Brain microvascular endothelial cell (primary cell): ENCODE results near the gene FSD2.
"Not testable (repeated sequence)": the region's sequence is repeated elsewhere in the genome, so short reads cannot be mapped to it uniquely, and the experiment has no call there.

Source experiments
- DNase-seq: peaks from one replicate; pipeline ENCODE4 v3.0.0-alpha.2; 2020
- H3K27ac ChIP-seq: fragments of 250-450 bp; sonication (Bioruptor Pico); 2 replicates; pipeline ENCODE4 v1.5.1; 2020; ENCODE audit warnings: mild to moderate bottlenecking, moderate library complexity
- H3K27me3 ChIP-seq: fragments of 250-450 bp; sonication (Bioruptor Pico); replicated peaks from 2 replicates; pipeline ENCODE4 v1.5.1; 2020; ENCODE audit warnings: mild to moderate bottlenecking
- H3K36me3 ChIP-seq: fragments of 250-450 bp; sonication (Bioruptor Pico); replicated peaks from 2 replicates; pipeline ENCODE4 v1.5.1; 2020; ENCODE audit warnings: mild to moderate bottlenecking
- H3K4me3 ChIP-seq: 2 replicates; pipeline ENCODE4 v1.5.1; 2011; ENCODE audit warnings: low read depth, mild to moderate bottlenecking, control low read depth, low read length, moderate library complexity
- CTCF ChIP-seq: IDR thresholded peaks from 2 replicates; pipeline ENCODE4 v1.5.1; 2011; ENCODE audit warnings: low read depth, mild to moderate bottlenecking, moderate library complexity, low read length, control low read depth, inconsistent platforms; ENCODE audit errors: missing control alignments
- in situ Hi-C: cut with HindIII; loops from 2 replicates; pipeline ENCODE4 v1.10.0; 2017; ENCODE audit warnings: low sequenced_read_pairs, low pct_ligation_motif_present

The FSD2 gene

GRCh38 chr15:82828075-82828474 is 22.2 kb upstream of the FSD2 start:
- TF ChIP-seq CTCF = no peak
- no peak overlapping the region for H3K4me3 ChIP-seq
- DNase-seq = no peak
- in situ Hi-C loops = no loop called here
- H3K27me3 ChIP-seq = no peaks in the 10 kb centered on the region
- peaks cover 66% of the 10 kb centered on the region for H3K36me3 ChIP-seq
- no peak overlapping the region for H3K27ac ChIP-seq

GRCh38 chr15:82823049-82823448 is 17.2 kb upstream of the FSD2 start:
- no peak overlapping the region for H3K4me3 ChIP-seq
- peaks cover 54% of the 10 kb centered on the region for H3K36me3 ChIP-seq
- DNase-seq = no peak
- in situ Hi-C loops = no loop called here
- H3K27me3 ChIP-seq = no peaks in the 10 kb centered on the region
- TF ChIP-seq CTCF = no peak
- H3K27ac ChIP-seq = no peak overlapping the region

- in situ Hi-C loops, H3K4me3 ChIP-seq, DNase-seq, H3K27me3 ChIP-seq: not testable (repeated sequence)
- peak overlapping the region; percentile 7 for H3K27ac ChIP-seq
- H3K36me3 ChIP-seq = peaks cover 45% of the 10 kb centered on the region
Observed at GRCh38 chr15:82821851-82822250, 16.0 kb upstream of the FSD2 start.

GRCh38 chr15:82821396-82821795 is 15.5 kb upstream of the FSD2 start:
- Histone ChIP-seq H3K36me3 (peaks cover 44% of the 10 kb centered on the region), H3K27ac (peak overlapping the region; percentile 7)
- H3K4me3 ChIP-seq, in situ Hi-C loops, H3K27me3 ChIP-seq: not testable (repeated sequence)
- peak; percentile 33 for DNase-seq

- no peak for TF ChIP-seq CTCF
- in situ Hi-C loops = no loop called here
- Histone ChIP-seq H3K36me3 (peaks cover 39% of the 10 kb centered on the region), H3K27me3 (no peaks in the 10 kb centered on the region), H3K4me3 (no peak overlapping the region), H3K27ac (no peak overlapping the region)
- DNase-seq = no peak
Observed at GRCh38 chr15:82820128-82820527, 14.3 kb upstream of the FSD2 start.

- H3K27me3 ChIP-seq = no peaks in the 10 kb centered on the region
- no peak for DNase-seq
- no peak overlapping the region for H3K4me3 ChIP-seq
- TF ChIP-seq CTCF = no peak
- in situ Hi-C loops = no loop called here
- no peak overlapping the region for H3K27ac ChIP-seq
- H3K36me3 ChIP-seq = peaks cover 19% of the 10 kb centered on the region
Observed at GRCh38 chr15:82812994-82813393, 7.1 kb upstream of the FSD2 start.

GRCh38 chr15:82810890-82811426 is 5.1 kb upstream of the FSD2 start:
- H3K27ac ChIP-seq = peak overlapping the region; percentile 95
- no peak for TF ChIP-seq CTCF
- H3K36me3 ChIP-seq = peaks cover 11% of the 10 kb centered on the region
- no peaks in the 10 kb centered on the region for H3K27me3 ChIP-seq
- DNase-seq = no peak
- peak overlapping the region; percentile 87 for H3K4me3 ChIP-seq
- in situ Hi-C loops = no loop called here
